ENCODE measurements around the gene TRIM34. TPM values are rescaled to one million over a fixed set of nuclear protein-coding genes. Genes with fewer than 3 reads are reported as not detected.

The TRIM34 gene
- total RNA-seq, 4 donors from 2014 or later = 1.5 to 9.8 (median 7.1) TPM

DNA sequence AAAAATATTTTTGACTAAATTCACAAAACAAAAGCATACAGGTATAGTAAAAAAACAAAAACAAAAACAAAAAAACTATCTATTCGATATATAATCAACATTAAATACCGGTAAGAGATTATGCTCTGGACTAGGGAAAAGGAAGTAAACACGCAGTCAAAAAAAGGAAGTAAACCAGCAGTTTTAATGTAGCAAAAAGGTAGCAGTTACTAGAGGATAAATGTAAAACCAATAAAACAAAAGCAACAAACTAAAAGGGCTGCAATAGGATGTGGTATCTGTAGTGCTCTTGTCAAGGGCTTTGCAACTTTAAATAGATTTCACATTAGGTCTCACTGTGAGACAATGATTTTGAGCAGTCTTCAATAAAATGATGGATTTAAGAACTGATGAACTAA lies 67.2 kb downstream of the TRIM34 start:
- in situ Hi-C loops (cut with MboI; ENCODE audit: low pct_ligation_motif_present in 1 of 4, low pct_unique_long_range_greater_than_20kb in 1 of 4, low sequenced_read_pairs in 3 of 4) (no loop called here), intact Hi-C loops (cut with DNase I; ENCODE audit: low total_unique reads) (no loop called here)
- Histone ChIP-seq H3K27me3 (no peaks in the 10 kb centered on the region), H3K4me3 (peak overlapping the region in 2 of 4 donors; percentile 33 to 48), H3K36me3 (no peaks in the 10 kb centered on the region), H3K27ac (peak overlapping the region in 3 of 4 donors; percentile 82 to 88 (median 85)), H3K9me3 (no peaks in the 10 kb centered on the region), H3K4me1 (peaks cover 0 to 27% (median 5%) of the 10 kb centered on the region in 4 donors)
- DNase-seq = no peak
- no peak for TF ChIP-seq POLR2AphosphoS5 (IDR thresholded peaks at IDR 0.05)
- TF ChIP-seq EP300 (IDR thresholded peaks at IDR 0.05; ENCODE audit: low read depth) = no peak
- TF ChIP-seq POLR2A (IDR thresholded peaks at IDR 0.05) = no peak
- TF ChIP-seq, protein P1, sequence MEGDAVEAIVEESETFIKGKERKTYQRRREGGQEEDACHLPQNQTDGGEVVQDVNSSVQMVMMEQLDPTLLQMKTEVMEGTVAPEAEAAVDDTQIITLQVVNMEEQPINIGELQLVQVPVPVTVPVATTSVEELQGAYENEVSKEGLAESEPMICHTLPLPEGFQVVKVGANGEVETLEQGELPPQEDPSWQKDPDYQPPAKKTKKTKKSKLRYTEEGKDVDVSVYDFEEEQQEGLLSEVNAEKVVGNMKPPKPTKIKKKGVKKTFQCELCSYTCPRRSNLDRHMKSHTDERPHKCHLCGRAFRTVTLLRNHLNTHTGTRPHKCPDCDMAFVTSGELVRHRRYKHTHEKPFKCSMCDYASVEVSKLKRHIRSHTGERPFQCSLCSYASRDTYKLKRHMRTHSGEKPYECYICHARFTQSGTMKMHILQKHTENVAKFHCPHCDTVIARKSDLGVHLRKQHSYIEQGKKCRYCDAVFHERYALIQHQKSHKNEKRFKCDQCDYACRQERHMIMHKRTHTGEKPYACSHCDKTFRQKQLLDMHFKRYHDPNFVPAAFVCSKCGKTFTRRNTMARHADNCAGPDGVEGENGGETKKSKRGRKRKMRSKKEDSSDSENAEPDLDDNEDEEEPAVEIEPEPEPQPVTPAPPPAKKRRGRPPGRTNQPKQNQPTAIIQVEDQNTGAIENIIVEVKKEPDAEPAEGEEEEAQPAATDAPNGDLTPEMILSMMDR (IDR thresholded peaks at IDR 0.05) = no peak
- WGBS, 2 donors (ENCODE audit: low coverage in 1 of 2) = 55% methylated on average over 3 of the region's 3 CpGs

Other genes with a start within 250 kb of the TRIM34 start
- not detected for gene OR51M1, start 241.2 kb upstream of the TRIM34 start, total RNA-seq
- gene OR51Q1, start 202.9 kb upstream of the TRIM34 start, total RNA-seq = not detected
- not detected for gene OR51I1, start 183.5 kb upstream of the TRIM34 start, total RNA-seq
- not detected for gene OR51I2, start 175.7 kb upstream of the TRIM34 start, total RNA-seq
- gene OR52D1, start 136.3 kb upstream of the TRIM34 start, total RNA-seq = not detected
- under 1 TPM in 2 of 4 donors, not detected in 2; 0.64 to 0.75 TPM for gene UBQLN3, start 115.0 kb upstream of the TRIM34 start, total RNA-seq
- 1 to 10 TPM in 1 of 4 donors, under 1 TPM in 2, not detected in 1; 0.41 to 1.8 (median 0.48) TPM for gene UBQLNL, start 108.3 kb upstream of the TRIM34 start, total RNA-seq
- gene OR52H1, start 76.5 kb upstream of the TRIM34 start, total RNA-seq = under 1 TPM in 1 of 4 donors, not detected in 3; 0.79 TPM
- not detected for gene OR52B6, start 44.1 kb upstream of the TRIM34 start, total RNA-seq
- 1 to 10 TPM in 1 of 4 donors, under 1 TPM in 1, not detected in 2; 0.79 to 1.4 TPM for gene TRIM6, start 28.4 kb upstream of the TRIM34 start, total RNA-seq
- gene TRIM5, start 60.1 kb downstream of the TRIM34 start, total RNA-seq = 10 to 100 TPM; 10.5 to 23.6 (median 16.3) TPM
- 10 to 100 TPM in 3 of 4 donors, 1 to 10 TPM in 1; 3.2 to 35.2 (median 21.4) TPM for gene TRIM22, start 64.8 kb downstream of the TRIM34 start, total RNA-seq
- gene OR56B1, start 111.4 kb downstream of the TRIM34 start, total RNA-seq = not detected
- not detected for gene OR52N4, start 129.2 kb downstream of the TRIM34 start, total RNA-seq
- 1 to 10 TPM in 1 of 4 donors, not detected in 3; 1.1 TPM for gene OR52N5, start 158.4 kb downstream of the TRIM34 start, total RNA-seq
- not detected for gene OR52N1, start 166.3 kb downstream of the TRIM34 start, total RNA-seq
- gene OR52N2, start 183.9 kb downstream of the TRIM34 start, total RNA-seq = not detected
- gene OR52E6, start 216.9 kb downstream of the TRIM34 start, total RNA-seq = not detected
- not detected for gene OR52E8, start 232.7 kb downstream of the TRIM34 start, total RNA-seq

All from transverse colon (tissue), 4 donors.